KOPT-K1 (cell line): ENCODE results near the gene ANKEF1.
"Not testable (repeated sequence)": the region's sequence is repeated elsewhere in the genome, so short reads cannot be mapped to it uniquely, and the experiment has no call there.

Source experiments
- H3K27ac ChIP-seq: fragments of 200-600 bp; sonication (generic); 2 replicates; pipeline ENCODE4 v1.5.1; 2016; ENCODE audit warnings: antibody characterized with exemption, mild to moderate bottlenecking, low read depth, low read length; ENCODE audit not compliant: poor library complexity, severe bottlenecking
- H3K36me3 ChIP-seq: fragments of 200-600 bp; sonication (generic); 2 replicates; pipeline ENCODE4 v1.5.1; 2017; ENCODE audit warnings: antibody characterized with exemption, mild to moderate bottlenecking, low read length, moderate library complexity; ENCODE audit not compliant: insufficient read depth
- H3K9me3 ChIP-seq: fragments of 200-600 bp; sonication (generic); 2 replicates; pipeline ENCODE4 v1.5.1; 2017; ENCODE audit warnings: antibody characterized with exemption, low read length, mild to moderate bottlenecking; ENCODE audit not compliant: insufficient read depth, poor library complexity, severe bottlenecking

ANKEF1 gene

GRCh38 chr20:10012464-10012863 lies 22.3 kb upstream of the ANKEF1 start:
- H3K27ac ChIP-seq: no peak overlapping the region
- no peaks in the 10 kb centered on the region for H3K36me3 ChIP-seq
- H3K9me3 ChIP-seq: no peaks in the 10 kb centered on the region

GRCh38 chr20:10014431-10014830 lies 20.4 kb upstream of the ANKEF1 start:
- H3K9me3 ChIP-seq: no peaks in the 10 kb centered on the region
- no peaks in the 10 kb centered on the region for H3K36me3 ChIP-seq
- H3K27ac ChIP-seq: no peak overlapping the region

GRCh38 chr20:10020937-10021336 lies 13.8 kb upstream of the ANKEF1 start:
- no peak overlapping the region for H3K27ac ChIP-seq
- H3K36me3 ChIP-seq: no peaks in the 10 kb centered on the region
- no peaks in the 10 kb centered on the region for H3K9me3 ChIP-seq

- H3K9me3 ChIP-seq: no peaks in the 10 kb centered on the region
- no peak overlapping the region for H3K27ac ChIP-seq
Observed at GRCh38 chr20:10022625-10023024, 12.2 kb upstream of the ANKEF1 start.

GRCh38 chr20:10023911-10024310 lies 10.9 kb upstream of the ANKEF1 start:
- Histone ChIP-seq H3K9me3 (no peaks in the 10 kb centered on the region), H3K27ac (no peak overlapping the region), H3K36me3 (no peaks in the 10 kb centered on the region)

More at GRCh38 chr20:10022625-10023024, 12.2 kb upstream of the ANKEF1 start:
- H3K36me3 ChIP-seq: no peaks in the 10 kb centered on the region

- not testable (repeated sequence) for H3K27ac ChIP-seq, H3K36me3 ChIP-seq, H3K9me3 ChIP-seq
Observed at GRCh38 chr20:10031451-10032215, 3.2 kb upstream of the ANKEF1 start.

GRCh38 chr20:10032269-10032668 lies 2.5 kb upstream of the ANKEF1 start:
- H3K9me3 ChIP-seq, H3K36me3 ChIP-seq, H3K27ac ChIP-seq: not testable (repeated sequence)

- Histone ChIP-seq H3K27ac (no peak overlapping the region), H3K9me3 (no peaks in the 10 kb centered on the region), H3K36me3 (no peaks in the 10 kb centered on the region)
Observed at GRCh38 chr20:10033905-10034650, 709 bp upstream of the ANKEF1 start.

GRCh38 chr20:10036321-10036720 lies 1.5 kb downstream of the ANKEF1 start:
- not testable (repeated sequence) for H3K36me3 ChIP-seq, H3K9me3 ChIP-seq, H3K27ac ChIP-seq

GRCh38 chr20:10040070-10040975 lies 5.5 kb downstream of the ANKEF1 start:
- H3K36me3 ChIP-seq: no peaks in the 10 kb centered on the region
- H3K27ac ChIP-seq: no peak overlapping the region
- no peaks in the 10 kb centered on the region for H3K9me3 ChIP-seq

- H3K9me3 ChIP-seq: no peaks in the 10 kb centered on the region
- no peak overlapping the region for H3K27ac ChIP-seq
- no peaks in the 10 kb centered on the region for H3K36me3 ChIP-seq
Observed at GRCh38 chr20:10042086-10042485, 7.3 kb downstream of the ANKEF1 start.

- Histone ChIP-seq H3K9me3 (no peaks in the 10 kb centered on the region), H3K36me3 (no peaks in the 10 kb centered on the region), H3K27ac (no peak overlapping the region)
Observed at GRCh38 chr20:10047427-10047826, 12.6 kb downstream of the ANKEF1 start.

GRCh38 chr20:10051185-10051584 lies 16.4 kb downstream of the ANKEF1 start:
- H3K27ac ChIP-seq: no peak overlapping the region
- H3K36me3 ChIP-seq: no peaks in the 10 kb centered on the region
- H3K9me3 ChIP-seq: no peaks in the 10 kb centered on the region

- Histone ChIP-seq H3K9me3 (no peaks in the 10 kb centered on the region), H3K36me3 (no peaks in the 10 kb centered on the region), H3K27ac (no peak overlapping the region)
Observed at GRCh38 chr20:10059006-10059405, 24.2 kb downstream of the ANKEF1 start.

- Histone ChIP-seq H3K36me3 (no peaks in the 10 kb centered on the region), H3K9me3 (no peaks in the 10 kb centered on the region), H3K27ac (no peak overlapping the region)
Observed at GRCh38 chr20:10060226-10060625, 25.4 kb downstream of the ANKEF1 start.
